GM21529 (cell line): ENCODE data around the gene SRP68.

ENCODE experiments used
- ATAC-seq: cut with Tn5 transposase; IDR thresholded peaks from one replicate; pipeline ENCODE4 v1.9.1; 2021; ENCODE audit not compliant: unreplicated experiment

Gene SRP68

GRCh38 chr17:76018801-76019200 is 53.5 kb downstream of the SRP68 start:
- ATAC-seq: no peak

- no peak for ATAC-seq
Observed at GRCh38 chr17:76018340-76018680, 54.0 kb downstream of the SRP68 start.

GRCh38 chr17:76017481-76018339 is 54.6 kb downstream of the SRP68 start:
- ATAC-seq: no peak

- no peak for ATAC-seq
Observed at GRCh38 chr17:76014925-76015261, 57.4 kb downstream of the SRP68 start.

DNA sequence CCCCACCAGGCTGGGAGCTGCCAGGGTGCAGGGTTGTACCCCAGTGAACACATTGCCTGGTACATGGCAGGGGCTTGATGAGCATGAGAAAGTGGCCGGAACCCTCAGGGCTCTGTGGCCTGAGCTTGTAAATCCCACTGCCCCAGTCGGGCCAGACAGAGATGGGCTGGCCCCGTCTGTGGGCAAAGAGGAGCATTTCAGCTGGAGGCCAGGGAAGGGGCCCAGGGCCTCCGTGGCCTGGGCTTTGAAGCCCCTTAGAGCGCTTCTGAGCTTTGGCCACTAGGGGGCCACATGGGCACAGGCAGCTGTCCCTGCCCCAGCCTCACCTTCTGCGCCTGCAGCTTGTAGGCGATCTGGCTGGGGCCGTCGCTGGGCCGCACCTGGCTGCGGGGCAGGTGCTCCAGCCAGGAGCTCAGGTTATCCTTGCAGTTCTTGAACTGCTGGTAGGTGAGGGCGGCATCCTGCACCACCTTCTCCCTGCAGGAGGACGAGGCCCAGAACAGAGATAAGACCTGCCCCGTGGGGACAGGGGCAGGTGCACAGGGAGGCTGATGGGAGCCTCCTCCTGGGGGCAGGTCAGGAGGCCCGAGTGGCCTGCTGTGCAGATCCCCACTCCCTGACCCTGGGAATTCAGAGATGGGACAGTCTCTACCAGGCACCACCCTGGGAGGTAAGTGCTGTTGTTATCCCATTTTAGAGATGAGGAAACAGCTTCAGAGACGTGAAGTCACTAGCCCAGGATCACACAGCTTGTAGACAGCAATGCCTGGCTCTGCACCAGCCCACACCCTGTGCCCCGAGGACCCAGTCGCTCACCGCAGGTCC is 58.0 kb downstream of the SRP68 start:
- ATAC-seq: no peak

DNA sequence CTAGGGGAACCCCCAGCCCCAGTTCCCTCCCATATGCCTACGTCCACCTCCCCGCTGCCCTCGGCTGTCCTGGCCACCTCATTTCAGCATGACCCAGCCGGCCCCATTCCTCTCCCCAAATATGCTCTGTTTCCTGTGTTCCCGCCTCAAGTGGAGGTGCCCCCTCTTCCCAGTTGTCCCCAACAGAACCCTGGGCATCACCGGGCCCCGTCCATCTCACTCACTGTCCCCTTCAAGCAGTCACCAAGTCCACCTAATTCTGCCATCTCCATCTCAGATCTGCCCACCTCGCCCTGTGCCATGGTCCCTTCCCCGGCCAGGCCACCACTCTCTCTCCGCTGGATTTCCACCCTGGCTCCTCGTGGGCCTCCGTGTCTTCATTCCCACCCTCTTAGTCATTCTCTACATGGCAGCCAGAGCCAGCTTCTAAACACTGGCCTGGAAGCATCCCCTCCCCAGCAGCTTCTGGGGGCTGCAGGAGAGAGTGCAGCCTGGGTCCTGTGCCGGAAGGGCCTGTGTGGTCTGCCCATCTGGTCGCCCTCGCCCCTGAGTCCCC is 58.9 kb downstream of the SRP68 start:
- no peak for ATAC-seq

- ATAC-seq: no peak
Observed at GRCh38 chr17:76011951-76012350, 60.4 kb downstream of the SRP68 start.

- no peak for ATAC-seq
Observed at GRCh38 chr17:76009969-76010661, 62.2 kb downstream of the SRP68 start.

DNA sequence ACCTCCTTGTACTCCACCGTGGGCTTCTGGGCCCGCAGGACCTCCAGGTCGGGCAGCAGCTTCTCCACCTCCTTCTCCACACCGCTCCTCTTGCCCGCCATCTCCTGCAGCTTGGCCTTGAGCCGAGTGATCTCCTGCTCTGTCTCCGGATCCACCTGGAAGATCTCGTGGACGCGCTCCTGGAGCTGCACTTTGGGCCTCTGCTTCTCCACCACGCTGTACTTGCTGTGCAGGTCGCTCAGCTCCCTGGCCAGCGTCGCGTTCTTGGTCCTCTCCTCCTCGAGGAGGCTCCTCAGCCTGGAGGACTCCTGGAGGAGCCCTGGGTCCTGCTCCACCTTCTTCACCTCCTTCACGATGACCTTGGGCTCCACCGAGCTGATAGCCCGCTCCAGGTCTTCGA is 62.9 kb downstream of the SRP68 start:
- no peak for ATAC-seq

- ATAC-seq: no peak
Observed at GRCh38 chr17:76008630-76009425, 63.5 kb downstream of the SRP68 start.

DNA sequence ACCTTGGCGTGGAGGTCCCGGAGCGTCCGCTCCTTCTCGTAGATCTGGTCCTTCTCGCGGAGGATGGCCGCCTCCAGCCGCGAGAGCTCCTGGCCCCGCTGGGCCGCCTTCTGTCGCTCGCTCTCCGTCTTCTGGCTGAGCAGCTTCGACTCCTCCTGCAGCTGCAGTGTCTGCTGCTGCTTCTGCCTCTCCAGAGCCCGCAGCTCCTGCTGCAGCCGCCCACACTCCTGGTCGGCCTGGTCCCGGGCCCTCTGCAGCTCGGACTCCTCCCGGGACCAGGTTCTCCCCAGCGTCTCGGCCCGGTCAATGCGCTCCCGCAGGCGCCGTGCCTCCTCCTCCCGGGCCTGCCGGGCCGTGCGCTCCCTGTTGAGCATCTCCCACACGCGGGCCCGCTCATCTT is 64.1 kb downstream of the SRP68 start:
- no peak for ATAC-seq

DNA sequence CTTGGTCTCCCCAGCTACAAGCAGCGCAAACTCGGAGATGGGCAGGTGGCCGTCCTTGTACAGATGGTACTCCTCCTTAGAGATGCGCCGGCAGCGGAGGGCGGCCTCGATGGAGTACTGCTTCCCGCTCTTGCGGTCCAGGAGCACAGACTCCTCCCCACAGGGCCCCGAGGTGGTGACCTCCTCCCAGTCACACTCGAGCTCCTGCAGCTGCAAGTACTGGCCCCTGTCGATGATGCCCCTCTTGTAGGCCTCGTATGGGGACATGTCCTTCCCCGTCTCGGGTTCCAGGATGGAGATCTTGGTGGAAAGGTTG is 64.5 kb downstream of the SRP68 start:
- no peak for ATAC-seq

DNA sequence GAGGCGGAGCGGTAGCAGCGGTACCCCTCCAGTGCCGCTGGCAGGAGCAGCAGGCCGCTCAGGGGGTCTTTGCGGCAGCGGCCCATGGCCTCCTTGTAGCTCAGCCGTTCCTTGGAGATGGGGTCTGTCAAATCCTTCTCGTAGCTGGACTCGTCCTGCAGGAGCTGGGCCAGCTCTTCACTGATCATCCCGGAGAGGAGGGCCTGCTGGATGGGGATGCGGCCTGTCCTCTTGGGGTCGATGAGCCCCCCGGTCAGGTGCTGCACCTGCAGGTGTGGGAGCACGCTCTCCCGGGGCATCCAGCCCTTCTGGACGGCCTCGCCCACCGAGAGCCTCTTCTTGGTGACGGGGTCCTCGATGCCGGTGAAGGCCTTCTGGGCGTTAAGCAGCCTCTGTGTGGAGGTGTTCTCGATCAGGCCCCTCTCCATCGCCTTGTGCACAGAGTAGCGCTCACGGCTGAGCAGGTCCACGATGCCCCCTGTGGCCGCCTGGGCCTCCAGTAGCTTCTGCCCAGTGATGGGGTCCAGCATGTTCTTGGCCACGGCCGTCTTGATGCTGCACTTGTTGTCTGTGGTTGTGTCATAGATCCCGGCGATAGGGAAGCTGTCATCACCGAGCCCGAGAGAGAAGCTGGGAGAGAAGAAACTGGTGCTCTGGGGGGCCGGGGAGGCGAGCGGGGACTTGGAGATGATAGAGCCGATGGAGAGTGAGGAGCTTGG is 65.0 kb downstream of the SRP68 start:
- no peak for ATAC-seq

GRCh38 chr17:76005263-76006149 is 66.8 kb downstream of the SRP68 start:
- no peak for ATAC-seq

DNA sequence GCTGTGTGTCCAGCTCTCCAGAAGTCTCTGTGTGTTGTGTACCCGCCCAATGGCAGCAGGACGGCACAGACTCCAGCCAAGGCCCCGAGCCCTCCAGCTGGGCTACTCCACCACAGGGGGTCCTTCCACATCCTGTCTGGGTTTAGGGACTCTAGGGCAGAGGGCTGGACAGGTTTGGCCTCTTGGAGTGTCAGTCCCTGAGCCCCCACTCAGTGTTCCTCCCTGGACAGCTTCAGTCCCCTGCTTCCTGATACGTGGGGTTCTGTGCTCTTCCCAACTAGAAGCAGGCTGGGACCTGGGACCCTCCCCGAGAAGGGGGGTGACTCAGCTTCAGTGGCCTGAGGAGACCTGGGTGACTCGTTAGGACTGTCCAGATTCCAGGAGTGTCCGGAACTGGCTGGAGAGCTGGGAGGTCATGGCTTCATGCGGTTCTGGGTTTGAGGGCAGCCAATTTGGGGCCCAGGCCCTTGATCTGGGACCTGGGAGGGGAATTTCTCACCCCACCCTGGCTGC is 67.5 kb downstream of the SRP68 start:
- ATAC-seq: no peak

- no peak for ATAC-seq
Observed at GRCh38 chr17:76003915-76004314, 68.4 kb downstream of the SRP68 start.

GRCh38 chr17:76002100-76002499 is 70.2 kb downstream of the SRP68 start:
- no peak for ATAC-seq

DNA sequence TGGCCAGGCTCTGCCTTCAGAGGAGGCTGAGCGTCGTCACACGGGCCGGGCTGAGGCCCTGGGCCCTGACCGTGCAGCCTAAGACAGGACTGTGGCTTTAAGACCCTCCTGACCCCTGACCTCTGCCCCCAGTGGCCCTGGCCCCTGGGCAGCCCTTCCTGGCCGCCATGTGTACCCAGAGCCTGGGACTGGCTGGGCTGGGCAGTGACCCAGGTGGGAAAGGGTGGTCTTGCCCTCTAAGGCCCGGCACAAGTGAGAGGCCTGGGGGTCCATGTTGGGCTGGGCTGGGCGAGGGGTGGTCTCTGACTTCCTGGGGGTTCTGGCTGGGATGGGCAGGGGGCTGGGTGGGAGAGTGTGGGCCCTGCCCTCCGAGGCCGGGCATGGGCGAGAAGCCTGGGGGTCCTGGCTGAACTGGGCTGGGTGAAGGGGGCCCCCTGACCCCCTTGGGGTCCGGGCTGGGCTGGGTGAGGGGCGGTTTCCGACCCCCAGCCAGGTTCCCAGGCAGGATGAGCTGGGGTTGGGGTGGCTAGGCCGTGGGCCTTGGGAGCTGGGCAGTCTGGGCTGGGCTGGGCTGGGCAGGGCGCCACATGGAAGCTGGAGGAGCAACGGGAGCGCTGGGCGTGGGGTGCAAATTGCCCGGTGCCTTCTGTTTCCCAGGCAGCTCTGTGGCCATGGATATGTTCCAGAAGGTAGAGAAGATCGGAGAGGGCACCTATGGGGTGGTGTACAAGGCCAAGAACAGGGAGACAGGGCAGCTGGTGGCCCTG is 71.4 kb downstream of the SRP68 start, which contains the start of gene CDK3:
Gene CDK3 (plus strand): TSS at position 101 of the 767 bp plus-strand sequence. CDS start 571 bp downstream, at position 672.
- no peak for ATAC-seq
